H1 (cell line): Measurements from ENCODE around the gene PATE2. TPM values are rescaled to one million over a fixed set of nuclear protein-coding genes. Genes with fewer than 3 reads are reported as not detected.

Source experiments
- CTCF ChIA-PET: fragments of 300-600 bp; sonication (Branson Sonifier 250); formaldehyde crosslinking; loops from one replicate; lab custom pipeline; 2021; ENCODE audit not compliant: partially characterized antibody; lab: Charles Lee
- POLR2A ChIA-PET: fragments of 300-600 bp; sonication (Branson Sonifier 250); formaldehyde crosslinking; loops from one replicate; lab custom pipeline; 2021; ENCODE audit warnings: inconsistent platforms; ENCODE audit not compliant: partially characterized antibody; lab: Charles Lee
- DNase-seq, 2 experiments: peaks; one replicate each; pipeline versions ENCODE4 v3.0.0 to v3.0.0-alpha.2; 2010 to 2022; ENCODE audit warnings: low spot score in 2 of 2, low read depth in 1 of 2, mixed read lengths in 1 of 2
- FAIRE-seq: peaks from 2 replicates; lab custom pipeline; 2011; peaks lifted over from hg19 to GRCh38; lab: Jason Lieb, UNC
- H2AFZ ChIP-seq: 2 replicates; pipeline ENCODE4 v1.8.1; 2012; ENCODE audit warnings: low read length, inconsistent platforms
- H2AK5ac ChIP-seq: 2 replicates; pipeline ENCODE4 v1.6.1; 2013; ENCODE audit warnings: low read depth, low read length
- H2BK120ac ChIP-seq: replicated peaks from 2 replicates; pipeline ENCODE3; 2013; ENCODE audit warnings: low read depth, low read length, inconsistent platforms
- H2BK12ac ChIP-seq: 2 replicates; pipeline ENCODE4 v1.6.1; 2013; ENCODE audit warnings: low read depth, low read length
- H2BK15ac ChIP-seq: 2 replicates; pipeline ENCODE4 v1.6.1; 2013; ENCODE audit warnings: low read length
- H2BK20ac ChIP-seq: 2 replicates; pipeline ENCODE4 v1.6.1; 2013; ENCODE audit warnings: low read length
- H2BK5ac ChIP-seq: 2 replicates; pipeline ENCODE4 v1.6.1; 2013; ENCODE audit warnings: low read depth, low read length
- H3K14ac ChIP-seq: 2 replicates; pipeline ENCODE4 v1.6.1; 2013; ENCODE audit warnings: inconsistent platforms; ENCODE audit not compliant: insufficient read length
- H3K18ac ChIP-seq: 2 replicates; pipeline ENCODE4 v1.6.1; 2013; ENCODE audit warnings: low read length; ENCODE audit errors: extremely low read depth
- H3K23ac ChIP-seq: 2 replicates; pipeline ENCODE4 v1.6.1; 2013; ENCODE audit warnings: inconsistent platforms; ENCODE audit not compliant: insufficient read length
- H3K23me2 ChIP-seq: 2 replicates; pipeline ENCODE4 v1.6.1; 2013; ENCODE audit warnings: low read depth, low read length
- H3K27ac ChIP-seq: 2 replicates; pipeline ENCODE4 v1.6.1; 2011; ENCODE audit warnings: low read depth, low read length, inconsistent platforms
- H3K27me3 ChIP-seq, 4 experiments: replicated peaks in 1 of 4; 1 replicate in 1 of 4; 2 replicates in 3 of 4; pipeline versions ENCODE4 v1.6.1 to v1.8.1; 2011 to 2013; ENCODE audit warnings: low read length in 3 of 4, mild to moderate bottlenecking in 3 of 4, inconsistent platforms in 2 of 4, mixed read lengths in 2 of 4, moderate library complexity in 1 of 4; ENCODE audit not compliant: control insufficient read depth in 3 of 4, insufficient read depth in 3 of 4; ENCODE audit errors: extremely low read depth in 1 of 4
- H3K36me3 ChIP-seq, 4 experiments: 2 replicates each; pipeline versions ENCODE4 v1.6.1 to v1.8.1; 2011 to 2013; ENCODE audit warnings: mild to moderate bottlenecking in 4 of 4, low read length in 3 of 4, moderate library complexity in 2 of 4, control low read depth in 1 of 4, inconsistent platforms in 1 of 4; ENCODE audit not compliant: insufficient read depth in 4 of 4, control insufficient read depth in 2 of 4
- H3K4ac ChIP-seq: replicated peaks from 2 replicates; pipeline ENCODE3; 2013; ENCODE audit warnings: low read length, low read depth, mixed read lengths, inconsistent platforms; ENCODE audit not compliant: insufficient read length
- H3K4me1 ChIP-seq, 4 experiments: replicated peaks in 1 of 4; 1 replicate in 1 of 4; 2 replicates in 3 of 4; pipeline versions ENCODE4 v1.6.1 to v1.8.1; 2011 to 2013; ENCODE audit warnings: low read length in 3 of 4, inconsistent platforms in 2 of 4, mixed read lengths in 1 of 4; ENCODE audit not compliant: insufficient read depth in 4 of 4, control insufficient read depth in 3 of 4
- H3K4me2 ChIP-seq, 2 experiments: 2 replicates each; pipeline versions ENCODE4 v1.6.1 to v1.8.1; 2011 to 2013; ENCODE audit warnings: low read depth in 2 of 2, low read length in 2 of 2, control low read depth in 1 of 2, inconsistent platforms in 1 of 2, mild to moderate bottlenecking in 1 of 2; ENCODE audit not compliant: insufficient read depth in 1 of 2
- H3K4me3 ChIP-seq, 4 experiments: fragments of 200-600, 300-600 bp in 1 of 4; sonication (generic), shearing (Covaris generic), sonication (Bioruptor Twin) in 1 of 4; 2 replicates each; pipeline versions ENCODE4 v1.5.1 to v1.8.1; 2011 to 2016; ENCODE audit warnings: low read length in 4 of 4, low read depth in 3 of 4, control low read depth in 2 of 4, inconsistent platforms in 2 of 4, mild to moderate bottlenecking in 2 of 4, mixed read lengths in 1 of 4, moderate library complexity in 1 of 4; ENCODE audit not compliant: insufficient read depth in 2 of 4; ENCODE audit errors: extremely low read depth in 1 of 4
- H3K56ac ChIP-seq: replicated peaks from 2 replicates; pipeline ENCODE3; 2013; ENCODE audit warnings: low read depth, mild to moderate bottlenecking, mixed read lengths, low read length, inconsistent platforms; ENCODE audit not compliant: insufficient read length
- H3K79me1 ChIP-seq: 2 replicates; pipeline ENCODE4 v1.6.1; 2013; ENCODE audit warnings: low read depth, low read length, control low read depth
- H3K79me2 ChIP-seq, 2 experiments: 2 replicates each; pipeline versions ENCODE4 v1.6.1 to v1.8.1; 2012 to 2013; ENCODE audit warnings: low read length in 2 of 2, mild to moderate bottlenecking in 2 of 2, inconsistent platforms in 1 of 2; ENCODE audit not compliant: insufficient read depth in 2 of 2, control insufficient read depth in 1 of 2
- H3K9ac ChIP-seq, 4 experiments: replicated peaks in 1 of 4; 1 replicate in 1 of 4; 2 replicates in 3 of 4; pipeline versions ENCODE4 v1.6.1 to v1.8.1; 2011 to 2013; ENCODE audit warnings: low read depth in 3 of 4, low read length in 3 of 4, control low read depth in 2 of 4, mild to moderate bottlenecking in 2 of 4, moderate library complexity in 2 of 4, inconsistent platforms in 1 of 4; ENCODE audit errors: extremely low read depth in 1 of 4
- H3K9me3 ChIP-seq, 2 experiments: 2 replicates each; pipeline versions ENCODE4 v1.6.1 to v1.8.1; 2012 to 2013; ENCODE audit warnings: mild to moderate bottlenecking in 2 of 2, moderate library complexity in 2 of 2, control low read depth in 1 of 2, inconsistent platforms in 1 of 2, low read depth in 1 of 2, low read length in 1 of 2, mixed read lengths in 1 of 2; ENCODE audit not compliant: insufficient read depth in 2 of 2
- H4K20me1 ChIP-seq, 2 experiments: replicated peaks in 1 of 2; 2 replicates each; pipeline versions ENCODE3 to v1.8.1; 2011 to 2013; ENCODE audit warnings: inconsistent platforms in 2 of 2, low read length in 2 of 2, mild to moderate bottlenecking in 1 of 2; ENCODE audit not compliant: insufficient read depth in 2 of 2, control insufficient read depth in 1 of 2
- H4K5ac ChIP-seq: 2 replicates; pipeline ENCODE4 v1.6.1; 2013; ENCODE audit warnings: low read length, low read depth, mixed read lengths, inconsistent platforms; ENCODE audit not compliant: insufficient read length
- H4K8ac ChIP-seq: 2 replicates; pipeline ENCODE4 v1.8.0; 2013; ENCODE audit warnings: mild to moderate bottlenecking, moderate library complexity, low read length, inconsistent platforms; ENCODE audit not compliant: insufficient read depth; ENCODE audit errors: extremely low read depth
- H4K91ac ChIP-seq: replicated peaks from 2 replicates; pipeline ENCODE3; 2013; ENCODE audit warnings: low read length, mixed read lengths, inconsistent platforms; ENCODE audit not compliant: insufficient read length
- BACH1 ChIP-seq: IDR thresholded peaks from 2 replicates; pipeline ENCODE4 v1.6.1; 2012; ENCODE audit warnings: low read length, improper control_type of control experiment
- CREB1 ChIP-seq: IDR thresholded peaks from 2 replicates; pipeline ENCODE4 v1.6.1; 2012; ENCODE audit warnings: inconsistent platforms
- EP300 ChIP-seq, 2 experiments: IDR thresholded peaks; 1 replicate in 1 of 2; 2 replicates in 1 of 2; pipeline ENCODE4 v1.6.1; 2011 to 2012; ENCODE audit warnings: low read depth in 2 of 2, low read length in 2 of 2, mild to moderate bottlenecking in 2 of 2, borderline replicate concordance in 1 of 2, inconsistent platforms in 1 of 2, moderate library complexity in 1 of 2
- EZH2 ChIP-seq: fragments of 200-600 bp; sonication (generic); IDR thresholded peaks from 2 replicates; pipeline ENCODE4 v1.7.1; 2012; ENCODE audit warnings: low read depth, mild to moderate bottlenecking, moderate library complexity, low read length, inconsistent platforms; ENCODE audit not compliant: severe bottlenecking
- GABPA ChIP-seq: IDR thresholded peaks from 2 replicates; pipeline ENCODE4 v1.6.1; 2011; ENCODE audit warnings: mild to moderate bottlenecking, low read length, moderate library complexity, borderline replicate concordance; ENCODE audit not compliant: insufficient read depth
- GTF2F1 ChIP-seq: IDR thresholded peaks from 2 replicates; pipeline ENCODE4 v1.6.1; 2012; ENCODE audit warnings: low read depth, low read length, improper control_type of control experiment, borderline replicate concordance
- HDAC2 ChIP-seq, 2 experiments: fragments of 300-600 bp in 1 of 2; sonication (generic) in 1 of 2; IDR thresholded peaks; 2 replicates each; pipeline ENCODE4 v1.6.1; 2011 to 2012; ENCODE audit warnings: low read depth in 2 of 2, low read length in 2 of 2, mild to moderate bottlenecking in 2 of 2, moderate library complexity in 2 of 2, borderline replicate concordance in 1 of 2, inconsistent platforms in 1 of 2
- JUN ChIP-seq: IDR thresholded peaks from 2 replicates; pipeline ENCODE4 v1.6.1; 2011; ENCODE audit warnings: low read depth, mild to moderate bottlenecking, improper control_type of control experiment, low read length
- KDM4A ChIP-seq: IDR thresholded peaks from one replicate; pipeline ENCODE4 v1.7.1; 2012; ENCODE audit warnings: low read depth, mild to moderate bottlenecking, moderate library complexity, low read length, inconsistent platforms; ENCODE audit not compliant: severe bottlenecking
- KDM5A ChIP-seq: fragments of 200-600 bp; IDR thresholded peaks from 2 replicates; pipeline ENCODE4 v1.7.1; 2012; ENCODE audit warnings: mild to moderate bottlenecking, low read length, inconsistent platforms, mixed read lengths
- NRF1 ChIP-seq: IDR thresholded peaks from 2 replicates; pipeline ENCODE4 v1.6.1; 2011; ENCODE audit warnings: mild to moderate bottlenecking, low read depth, low read length, improper control_type of control experiment
- SP4 ChIP-seq: IDR thresholded peaks from 2 replicates; pipeline ENCODE4 v1.6.1; 2012; ENCODE audit warnings: low read length, inconsistent platforms
- TAF7 ChIP-seq: optimal IDR thresholded peaks from 2 replicates; pipeline ENCODE3; 2011; ENCODE audit warnings: low read depth, mild to moderate bottlenecking, inconsistent platforms, low read length, moderate library complexity, borderline replicate concordance
- WGBS, 2 experiments: shearing (Covaris generic) in 1 of 2; methylation state at CpG; one replicate each; pipeline versions ENCODE4 v1.1.6 to v1.1.7; 2013 to 2015; ENCODE audit warnings: low lambda C conversion rate in 2 of 2, mixed read lengths in 2 of 2, inconsistent platforms in 1 of 2, low coverage in 1 of 2, missing lambda C conversion rate in 1 of 2; ENCODE audit not compliant: insufficient replicate concordance in 2 of 2, insufficient coverage in 1 of 2, insufficient read length in 1 of 2; ENCODE audit errors: extremely low coverage in 1 of 2, missing lambda C conversion rate in 1 of 2; 5-methylcytosine and 5-hydroxymethylcytosine counted together
- polyA plus RNA-seq, 7 experiments: library from polyadenylated mRNA; depleted of rRNA in 3 of 7; stranded (reverse) in 5 of 7; unstranded in 2 of 7; fragments of >200 nt in 5 of 7; fragments of 200-250 nt in 2 of 7; gene quantifications; 1 replicate in 5 of 7; 2 replicates in 1 of 7; 4 replicates in 1 of 7; pipeline versions ENCODE4 v1.2.1 to v1.2.3, GENCODE V29; 2011 to 2013; ENCODE audit warnings: missing spikeins in 2 of 7, mixed read lengths in 2 of 7
- total RNA-seq: library from RNA; stranded (reverse); fragmentation: NEBNext Ultra II Directional; extraction: Animal tissue kit (Norgen Biotek cat#: 25700); gene quantifications from 2 replicates; pipeline ENCODE4 v1.2.1, GENCODE V29; 2021
- TF ChIP-seq, protein P1 (sequence below): IDR thresholded peaks from 2 replicates; pipeline ENCODE4 v1.6.1; 2012; ENCODE audit warnings: inconsistent platforms

Gene PATE2
- total and polyA plus RNA-seq, 2 of the 8 experiments (the other 6 are each of a cell fraction or from before 2014, with no cell fraction given), result 0.14 TPM; not detected in 1

DNA sequence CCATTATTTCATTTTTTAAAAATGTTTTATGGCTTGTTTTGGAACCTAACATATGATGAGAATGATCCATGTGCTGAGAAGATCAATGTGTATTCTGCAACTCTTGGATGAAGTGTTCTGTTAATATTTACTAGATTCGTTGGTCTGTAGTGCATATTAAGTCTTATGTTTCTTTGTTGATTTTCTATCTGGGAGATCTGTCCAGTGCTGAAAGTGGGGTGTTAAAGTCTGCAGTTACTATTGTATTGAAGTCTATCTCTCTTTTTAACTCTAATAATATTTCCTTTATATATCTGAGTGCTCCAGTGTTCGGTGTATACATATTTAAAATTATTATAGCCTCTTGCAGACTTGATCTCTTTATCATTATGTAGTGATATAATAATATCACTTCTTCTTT lies 21.2 kb upstream of the PATE2 start:
- ChIA-PET CTCF (no interaction called here), POLR2A (no interaction called here)
- no peak overlapping the region for H4K91ac ChIP-seq
- H3K14ac ChIP-seq, result no peak overlapping the region
- no peak overlapping the region for H2BK120ac ChIP-seq
- H3K4me2 ChIP-seq, result no peak overlapping the region
- H2BK12ac ChIP-seq, result no peak overlapping the region
- no peak overlapping the region for H3K4me3 ChIP-seq
- H3K9ac ChIP-seq, result no peak overlapping the region
- no peaks in the 10 kb centered on the region for H3K79me1 ChIP-seq
- no peaks in the 10 kb centered on the region for H3K36me3 ChIP-seq
- H3K27me3 ChIP-seq, result no peaks in the 10 kb centered on the region
- H2BK20ac ChIP-seq, result no peak overlapping the region
- H4K5ac ChIP-seq, result no peak overlapping the region
- no peaks in the 10 kb centered on the region for H4K20me1 ChIP-seq
- H2BK15ac ChIP-seq, result no peak overlapping the region
- no peak overlapping the region for H3K56ac ChIP-seq
- no peak overlapping the region for H2BK5ac ChIP-seq
- FAIRE-seq, result no peak
- no peak overlapping the region for H3K27ac ChIP-seq
- no peak overlapping the region for H4K8ac ChIP-seq
- no peak for DNase-seq
- H3K4me1 ChIP-seq, result peaks cover 0 to 3% (median 0%) of the 10 kb centered on the region in 4 experiments; a peak in 1 of 7 replicates
- H3K18ac ChIP-seq, result no peak overlapping the region
- WGBS, 2 experiments, result 84% methylated on average over 2 of the region's 2 CpGs; no CpG with 5 or more reads in 1 of the 2 experiments
- no peak overlapping the region for H2AFZ ChIP-seq
- no peaks in the 10 kb centered on the region for H3K23me2 ChIP-seq
- no peaks in the 10 kb centered on the region for H3K79me2 ChIP-seq
- H3K4ac ChIP-seq, result no peak overlapping the region
- peaks cover 4 to 6% of the 10 kb centered on the region in 2 experiments; a peak in 3 of 4 replicates for H3K9me3 ChIP-seq
- H2AK5ac ChIP-seq, result no peak overlapping the region
- H3K23ac ChIP-seq, result no peak overlapping the region
- TF ChIP-seq NRF1 (no peak), CREB1 (no peak), KDM4A (no peak), EZH2 (no peak), BACH1 (no peak), EP300 (IDR thresholded peaks at IDR 0.05; ENCODE audit: borderline replicate concordance in 1 of 2, low read depth in 2 of 2, low read length in 2 of 2) (no peak), SP4 (no peak), TAF7 (no peak), KDM5A (no peak), GABPA (no peak), JUN (no peak), HDAC2 (IDR thresholded peaks at IDR 0.05; ENCODE audit: borderline replicate concordance in 1 of 2, low read depth in 2 of 2, low read length in 2 of 2) (no peak), GTF2F1 (no peak)
- TF ChIP-seq, protein P1, sequence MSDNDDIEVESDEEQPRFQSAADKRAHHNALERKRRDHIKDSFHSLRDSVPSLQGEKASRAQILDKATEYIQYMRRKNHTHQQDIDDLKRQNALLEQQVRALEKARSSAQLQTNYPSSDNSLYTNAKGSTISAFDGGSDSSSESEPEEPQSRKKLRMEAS, result no peak
